HepG2 (cell line): ENCODE measurements around the gene DBNDD1. TPM values are rescaled to one million over a fixed set of nuclear protein-coding genes. Genes with fewer than 3 reads are reported as not detected.

Experiments
- CEBPB ChIP-seq: IDR thresholded peaks from 2 replicates; pipeline ENCODE4 v1.6.1; 2011; ENCODE audit warnings: low read depth, low read length, improper control_type of control experiment, borderline replicate concordance
- GABPA ChIP-seq, 2 experiments: IDR thresholded peaks; 2 replicates each; pipeline ENCODE4 v1.6.1; 2011 to 2016; ENCODE audit warnings: low read depth in 2 of 2, low read length in 1 of 2, missing biosample characterization in 1 of 2, missing genetic modification characterization in 1 of 2
- GTF3A ChIP-seq: sonication (generic); formaldehyde crosslinking; conservative IDR thresholded peaks from 2 replicates; pipeline ENCODE4 v1.4.0; 2020; ENCODE audit warnings: mild to moderate bottlenecking, missing genetic modification reagents
- HES4 ChIP-seq: sonication (generic); formaldehyde crosslinking; IDR thresholded peaks from 2 replicates; pipeline ENCODE4 v1.9.0; 2021; ENCODE audit warnings: mild to moderate bottlenecking, missing genetic modification reagents, borderline replicate concordance
- MIER2 ChIP-seq: IDR thresholded peaks from 2 replicates; pipeline ENCODE4 v1.6.1; 2016; ENCODE audit warnings: missing biosample characterization, missing genetic modification reagents
- NBN ChIP-seq: fragments of 450-650 bp; conservative IDR thresholded peaks from 2 replicates; pipeline ENCODE4 v1.6.1; 2017
- RBAK ChIP-seq: sonication (generic); formaldehyde crosslinking; IDR thresholded peaks from 2 replicates; pipeline ENCODE4 v1.5.1; 2020; ENCODE audit warnings: mild to moderate bottlenecking, missing genetic modification reagents
- SIN3A ChIP-seq: IDR thresholded peaks from 2 replicates; pipeline ENCODE4 v1.6.1; 2011; ENCODE audit warnings: low read depth, mild to moderate bottlenecking, control low read depth, low read length, borderline replicate concordance
- STAT5B ChIP-seq: sonication (generic); formaldehyde crosslinking; IDR thresholded peaks from 2 replicates; pipeline ENCODE4 v1.4.0; 2020; ENCODE audit warnings: missing genetic modification reagents
- TFDP2 ChIP-seq: sonication (generic); formaldehyde crosslinking; IDR thresholded peaks from 2 replicates; pipeline ENCODE4 v1.4.0; 2020; ENCODE audit warnings: missing genetic modification reagents
- YEATS2 ChIP-seq: sonication (generic); formaldehyde crosslinking; IDR thresholded peaks from 2 replicates; pipeline ENCODE4 v1.4.0; 2020; ENCODE audit warnings: missing genetic modification reagents, borderline replicate concordance
- ZFP91 ChIP-seq: sonication (generic); formaldehyde crosslinking; IDR thresholded peaks from 2 replicates; pipeline ENCODE4 v1.9.0; 2022; ENCODE audit warnings: missing genetic modification reagents, mild to moderate bottlenecking, borderline replicate concordance
- ZNF280D ChIP-seq: sonication (generic); formaldehyde crosslinking; IDR thresholded peaks from 2 replicates; pipeline ENCODE4 v1.5.1; 2020; ENCODE audit warnings: mild to moderate bottlenecking, missing genetic modification reagents
- ZNF549 ChIP-seq: sonication (generic); formaldehyde crosslinking; IDR thresholded peaks from 2 replicates; pipeline ENCODE4 v1.5.0; 2020; ENCODE audit warnings: missing genetic modification reagents
- polyA plus RNA-seq, 8 experiments: library from polyadenylated mRNA; depleted of rRNA in 3 of 8; stranded (reverse) in 7 of 8; unstranded in 1 of 8; fragments of >200 nt; fragmentation: Illumina TruSeq in 4 of 8; extraction: Trizol in 4 of 8; gene quantifications; 2 replicates each; pipeline versions ENCODE4 v1.2.1 to v1.2.3, GENCODE V29; 2011 to 2016; ENCODE audit warnings: low read depth in 4 of 8, missing spikeins in 1 of 8, mixed read lengths in 1 of 8; ENCODE audit not compliant: insufficient read depth in 1 of 8
- total RNA-seq, 5 experiments: library from RNA; depleted of rRNA; stranded (reverse); fragments of >200 nt; fragmentation: Illumina TruSeq; extraction: Trizol; gene quantifications; 2 replicates each; pipeline ENCODE4 v1.2.3, GENCODE V29; 2016; ENCODE audit warnings: low read depth in 1 of 5
- TF ChIP-seq, protein P1 (sequence below): sonication (generic); formaldehyde crosslinking; IDR thresholded peaks from 2 replicates; pipeline ENCODE4 v1.9.0; 2021; ENCODE audit warnings: missing genetic modification reagents, mild to moderate bottlenecking, borderline replicate concordance
- TF ChIP-seq, protein P2 (sequence below): sonication (generic); formaldehyde crosslinking; IDR thresholded peaks from 2 replicates; pipeline ENCODE4 v1.4.0; 2020; ENCODE audit warnings: missing genetic modification reagents

Gene DBNDD1
- total and polyA plus RNA-seq, 2 of the 13 experiments (the other 11 are each of a cell fraction or from before 2014, with no cell fraction given): 17.0 to 40.4 TPM

GRCh38 chr16:89972244-89973234 lies 46.7 kb downstream of the DBNDD1 start (continued):
- TF ChIP-seq CEBPB (no peak), ZNF549 (peak; percentile 88; the same call in 1 of the 2 replicates), STAT5B (no peak), GABPA (IDR thresholded peaks at IDR 0.05; ENCODE audit: low read depth, low read length) (no peak), GABPA (CRISPR knock-in tag; IDR thresholded peaks at IDR 0.05; ENCODE audit: low read depth) (no peak), SIN3A (peak; percentile 94; the same call in 1 of the 2 replicates), GTF3A (CRISPR knock-in tag) (peak; percentile 86), YEATS2 (CRISPR knock-in tag) (peak; percentile 89), ZNF280D (CRISPR knock-in tag) (no peak; the same call in 1 of the 2 replicates), NBN (no peak), RBAK (no peak), MIER2 (CRISPR knock-in tag) (no peak), HES4 (peak; percentile 83; the same call in 1 of the 2 replicates), ZFP91 (CRISPR knock-in tag) (peak; percentile 61; the same call in 1 of the 2 replicates), TFDP2 (CRISPR knock-in tag) (peak; percentile 91)
- TF ChIP-seq, protein P1, sequence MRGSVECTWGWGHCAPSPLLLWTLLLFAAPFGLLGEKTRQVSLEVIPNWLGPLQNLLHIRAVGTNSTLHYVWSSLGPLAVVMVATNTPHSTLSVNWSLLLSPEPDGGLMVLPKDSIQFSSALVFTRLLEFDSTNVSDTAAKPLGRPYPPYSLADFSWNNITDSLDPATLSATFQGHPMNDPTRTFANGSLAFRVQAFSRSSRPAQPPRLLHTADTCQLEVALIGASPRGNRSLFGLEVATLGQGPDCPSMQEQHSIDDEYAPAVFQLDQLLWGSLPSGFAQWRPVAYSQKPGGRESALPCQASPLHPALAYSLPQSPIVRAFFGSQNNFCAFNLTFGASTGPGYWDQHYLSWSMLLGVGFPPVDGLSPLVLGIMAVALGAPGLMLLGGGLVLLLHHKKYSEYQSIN (CRISPR knock-in tag): 0 out of 2 replicates have a peak, but pooled peaks have one; percentile 32
- TF ChIP-seq, protein P2, sequence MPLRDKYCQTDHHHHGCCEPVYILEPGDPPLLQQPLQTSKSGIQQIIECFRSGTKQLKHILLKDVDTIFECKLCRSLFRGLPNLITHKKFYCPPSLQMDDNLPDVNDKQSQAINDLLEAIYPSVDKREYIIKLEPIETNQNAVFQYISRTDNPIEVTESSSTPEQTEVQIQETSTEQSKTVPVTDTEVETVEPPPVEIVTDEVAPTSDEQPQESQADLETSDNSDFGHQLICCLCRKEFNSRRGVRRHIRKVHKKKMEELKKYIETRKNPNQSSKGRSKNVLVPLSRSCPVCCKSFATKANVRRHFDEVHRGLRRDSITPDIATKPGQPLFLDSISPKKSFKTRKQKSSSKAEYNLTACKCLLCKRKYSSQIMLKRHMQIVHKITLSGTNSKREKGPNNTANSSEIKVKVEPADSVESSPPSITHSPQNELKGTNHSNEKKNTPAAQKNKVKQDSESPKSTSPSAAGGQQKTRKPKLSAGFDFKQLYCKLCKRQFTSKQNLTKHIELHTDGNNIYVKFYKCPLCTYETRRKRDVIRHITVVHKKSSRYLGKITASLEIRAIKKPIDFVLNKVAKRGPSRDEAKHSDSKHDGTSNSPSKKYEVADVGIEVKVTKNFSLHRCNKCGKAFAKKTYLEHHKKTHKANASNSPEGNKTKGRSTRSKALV (CRISPR knock-in tag): no peak; the same call in 1 of the 2 replicates
